ENCODE results near the gene PER2. TPM values are rescaled to one million over a fixed set of nuclear protein-coding genes. Genes with fewer than 3 reads are reported as not detected.
A peak's percentile ranks its signal among the peaks of the same experiment; 100 is the strongest.

The PER2 gene
- total and polyA plus RNA-seq, 2 of the 13 experiments (the other 11 are each of a cell fraction or from before 2014, with no cell fraction given), result 5.1 to 9.4 TPM

- TF ChIP-seq THAP11 (CRISPR knock-in tag; IDR thresholded peaks at IDR 0.05) (peak; percentile 67), ZNF414 (CRISPR knock-in tag; IDR thresholded peaks at IDR 0.05) (no peak), IKZF5 (CRISPR knock-in tag; IDR thresholded peaks at IDR 0.05) (peak; percentile 93), RBAK (CRISPR knock-in tag; IDR thresholded peaks at IDR 0.05) (no peak), PRMT3 (CRISPR knock-in tag; IDR thresholded peaks at IDR 0.05; ENCODE audit: borderline replicate concordance, low read depth) (no peak), MZF1 (CRISPR knock-in tag; IDR thresholded peaks at IDR 0.05; ENCODE audit: borderline replicate concordance) (no peak), TOPORS (CRISPR knock-in tag; IDR thresholded peaks at IDR 0.05) (0 out of 2 replicates have a peak, but pooled peaks have one; percentile 32), GTF3A (CRISPR knock-in tag; conservative IDR thresholded peaks at IDR 0.05) (no peak), NR2C2 (CRISPR knock-in tag; IDR thresholded peaks at IDR 0.05; ENCODE audit: borderline replicate concordance) (no peak), ZNF674 (CRISPR knock-in tag; IDR thresholded peaks at IDR 0.05; ENCODE audit: low read depth) (no peak), SP140L (CRISPR knock-in tag; IDR thresholded peaks at IDR 0.05; ENCODE audit: borderline replicate concordance) (no peak), ZNF224 (CRISPR knock-in tag; IDR thresholded peaks at IDR 0.05) (no peak), ZNF512B (CRISPR knock-in tag; IDR thresholded peaks at IDR 0.05; ENCODE audit: borderline replicate concordance) (no peak), ZNF382 (CRISPR knock-in tag; IDR thresholded peaks at IDR 0.05; ENCODE audit: borderline replicate concordance) (no peak), ZNF253 (CRISPR knock-in tag; IDR thresholded peaks at IDR 0.05; ENCODE audit: borderline replicate concordance) (no peak), RERE (CRISPR knock-in tag; IDR thresholded peaks at IDR 0.05; ENCODE audit: low read depth) (peak; percentile 56), RORA (CRISPR knock-in tag; IDR thresholded peaks at IDR 0.05) (no peak), ZNF468 (CRISPR knock-in tag; IDR thresholded peaks at IDR 0.05) (no peak), MNT (IDR thresholded peaks at IDR 0.05) (peak; percentile 45; the same call in 1 of the 2 replicates)
Observed at GRCh38 chr2:238285653-238286082, 2.7 kb downstream of the PER2 start (continued).
